ENCODE measurements around the gene PRR14.

PRR14 gene

DNA sequence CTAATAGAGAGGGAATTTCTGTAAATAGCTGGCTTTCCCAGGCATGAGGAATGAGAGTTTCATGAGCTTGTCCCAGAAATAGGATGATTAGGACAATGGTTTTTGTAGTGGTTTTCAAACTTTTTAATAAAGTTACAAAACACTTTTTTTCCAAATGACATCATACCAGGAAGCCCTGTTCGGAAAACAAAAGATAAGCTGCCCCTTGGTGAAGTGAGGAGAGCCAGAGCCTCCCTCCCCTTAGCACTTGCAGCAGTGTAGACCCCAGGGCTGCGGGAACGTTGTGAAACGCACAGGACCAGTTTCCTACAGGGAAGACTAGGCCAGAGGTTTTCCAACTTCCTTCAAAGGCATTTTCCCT, 15.1 kb downstream of the PRR14 start:
- Histone ChIP-seq H3K4me3 (no peak overlapping the region), H3K9ac (peak overlapping the region in 5 of 11 experiments; percentile 11 to 55 (median 18); a peak in 7 of 22 replicates), H3K27ac (no peak overlapping the region), H3K4me2 (no peak overlapping the region), H3K27me3 (no peaks in the 10 kb centered on the region), H3K36me3 (peaks cover 93 to 97% (median 96%) of the 10 kb centered on the region in 11 experiments), H3K4me1 (peaks cover 18 to 48% (median 28%) of the 10 kb centered on the region in 10 experiments), H4K20me1 (peaks cover 51 to 98% (median 92%) of the 10 kb centered on the region in 11 experiments), H3K9me3 (replicated peaks in 1 of 11) (no peaks in the 10 kb centered on the region)
- TF ChIP-seq Cebpa-rat (IDR thresholded peaks at IDR 0.05) = no peak

DNA sequence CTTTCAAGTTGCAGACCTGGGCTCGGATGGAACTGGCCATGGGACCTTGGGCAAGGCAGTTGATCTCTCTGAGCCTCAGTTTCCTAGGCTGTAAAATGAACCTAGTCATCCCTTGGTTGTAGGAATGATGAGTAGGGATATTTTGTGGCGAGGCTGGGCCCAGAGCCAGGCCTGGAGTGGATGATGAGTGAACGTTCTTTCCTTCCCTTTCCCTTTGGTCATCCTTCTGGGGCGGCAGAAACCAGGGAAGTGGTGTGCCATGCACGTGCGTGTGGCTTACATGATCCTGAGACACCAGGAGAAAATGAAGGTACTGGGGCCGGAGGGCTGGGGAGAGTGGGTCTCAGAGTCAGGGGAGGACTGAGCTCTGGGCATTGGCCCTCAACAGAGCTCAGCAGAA, 15.9 kb downstream of the PRR14 start:
- H3K36me3 ChIP-seq = peaks cover 84 to 97% (median 93%) of the 10 kb centered on the region in 11 experiments
- H3K27me3 ChIP-seq = no peaks in the 10 kb centered on the region
- peak overlapping the region in 4 of 11 experiments; percentile 18 to 55 (median 36); a peak in 3 of 22 replicates for H3K9ac ChIP-seq

DNA sequence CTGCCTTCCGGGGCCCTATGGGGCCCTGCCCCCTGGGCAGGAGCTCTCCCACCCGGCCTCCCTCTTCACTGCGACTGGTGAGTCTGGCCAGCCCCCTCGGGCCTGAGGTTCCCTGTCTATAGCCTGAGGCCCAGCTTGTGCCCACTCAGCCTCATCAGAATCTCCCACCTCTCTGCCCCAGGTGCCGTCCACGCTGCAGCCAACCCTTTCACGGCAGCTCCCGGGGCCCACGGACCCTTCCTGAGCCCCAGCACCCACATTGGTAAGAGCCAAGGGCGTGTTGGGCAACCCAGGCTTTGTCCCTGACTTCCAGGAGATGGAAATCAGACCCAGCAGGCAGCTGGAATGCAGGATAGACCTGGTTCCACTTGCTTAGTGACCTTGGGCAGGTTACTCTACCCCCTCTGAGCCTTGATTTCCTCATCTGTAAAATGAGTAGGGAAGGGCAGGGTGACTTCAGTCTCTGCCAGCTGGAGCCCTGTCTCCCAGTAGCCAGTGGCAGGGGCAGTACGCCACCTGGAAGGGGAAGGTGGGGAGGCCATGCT, 16.7 kb downstream of the PRR14 start:
- H3K9me3 ChIP-seq (replicated peaks in 1 of 11) = no peaks in the 10 kb centered on the region
- H3K4me1 ChIP-seq = peaks cover 2 to 32% (median 12%) of the 10 kb centered on the region in 10 experiments; a peak in 19 of 20 replicates
- peaks cover 35 to 90% (median 76%) of the 10 kb centered on the region in 11 experiments for H4K20me1 ChIP-seq
- H3K36me3 ChIP-seq = peaks cover 77 to 94% (median 87%) of the 10 kb centered on the region in 11 experiments
- H3K4me2 ChIP-seq = no peak overlapping the region
- no peak overlapping the region for H3K4me3 ChIP-seq
- H3K9ac ChIP-seq = peak overlapping the region in 2 of 11 experiments; percentile 19 to 25; a peak in 1 of 22 replicates
- no peaks in the 10 kb centered on the region for H3K27me3 ChIP-seq
- no peak for TF ChIP-seq Cebpa-rat (IDR thresholded peaks at IDR 0.05)
- H3K27ac ChIP-seq = peak overlapping the region in 1 of 11 experiments; percentile 16; a peak in 1 of 22 replicates

More for the DNA sequence above, 15.9 kb downstream of the PRR14 start:
- no peak for TF ChIP-seq Cebpa-rat (IDR thresholded peaks at IDR 0.05)
- H3K4me1 ChIP-seq = peaks cover 9 to 39% (median 20%) of the 10 kb centered on the region in 10 experiments
- H3K27ac ChIP-seq = peak overlapping the region in 1 of 11 experiments; percentile 16; a peak in 1 of 22 replicates
- peaks cover 43 to 96% (median 83%) of the 10 kb centered on the region in 11 experiments for H4K20me1 ChIP-seq
- no peak overlapping the region for H3K4me3 ChIP-seq
- no peak overlapping the region for H3K4me2 ChIP-seq
- H3K9me3 ChIP-seq (replicated peaks in 1 of 11) = no peaks in the 10 kb centered on the region

DNA sequence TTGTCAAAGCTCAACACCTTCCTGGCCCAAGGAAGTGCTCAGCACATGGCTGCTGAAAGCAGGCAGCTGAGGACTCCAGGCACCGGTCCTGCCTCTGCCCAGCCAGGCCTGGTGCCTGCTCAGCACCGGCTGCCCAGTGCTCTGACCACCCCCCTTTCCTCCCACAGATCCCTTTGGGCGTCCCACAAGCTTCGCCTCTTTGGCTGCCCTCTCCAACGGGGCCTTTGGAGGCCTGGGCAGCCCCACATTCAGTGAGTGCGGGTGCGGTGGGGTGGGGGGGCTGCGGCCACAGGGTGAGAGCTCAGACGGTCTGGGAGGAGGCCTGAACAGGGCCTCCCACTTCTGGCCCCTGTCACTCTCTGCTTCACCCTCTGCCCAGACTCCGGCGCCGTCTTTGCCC, 17.6 kb downstream of the PRR14 start:
- Histone ChIP-seq H3K27me3 (no peaks in the 10 kb centered on the region), H3K4me3 (no peak overlapping the region), H4K20me1 (peaks cover 28 to 80% (median 66%) of the 10 kb centered on the region in 11 experiments), H3K36me3 (peaks cover 67 to 85% (median 77%) of the 10 kb centered on the region in 11 experiments), H3K27ac (no peak overlapping the region), H3K9ac (no peak overlapping the region), H3K4me2 (no peak overlapping the region), H3K9me3 (replicated peaks in 1 of 11) (no peaks in the 10 kb centered on the region), H3K4me1 (peaks cover 0 to 22% (median 3%) of the 10 kb centered on the region in 10 experiments; a peak in 9 of 20 replicates)
- TF ChIP-seq Cebpa-rat (IDR thresholded peaks at IDR 0.05) = no peak

DNA sequence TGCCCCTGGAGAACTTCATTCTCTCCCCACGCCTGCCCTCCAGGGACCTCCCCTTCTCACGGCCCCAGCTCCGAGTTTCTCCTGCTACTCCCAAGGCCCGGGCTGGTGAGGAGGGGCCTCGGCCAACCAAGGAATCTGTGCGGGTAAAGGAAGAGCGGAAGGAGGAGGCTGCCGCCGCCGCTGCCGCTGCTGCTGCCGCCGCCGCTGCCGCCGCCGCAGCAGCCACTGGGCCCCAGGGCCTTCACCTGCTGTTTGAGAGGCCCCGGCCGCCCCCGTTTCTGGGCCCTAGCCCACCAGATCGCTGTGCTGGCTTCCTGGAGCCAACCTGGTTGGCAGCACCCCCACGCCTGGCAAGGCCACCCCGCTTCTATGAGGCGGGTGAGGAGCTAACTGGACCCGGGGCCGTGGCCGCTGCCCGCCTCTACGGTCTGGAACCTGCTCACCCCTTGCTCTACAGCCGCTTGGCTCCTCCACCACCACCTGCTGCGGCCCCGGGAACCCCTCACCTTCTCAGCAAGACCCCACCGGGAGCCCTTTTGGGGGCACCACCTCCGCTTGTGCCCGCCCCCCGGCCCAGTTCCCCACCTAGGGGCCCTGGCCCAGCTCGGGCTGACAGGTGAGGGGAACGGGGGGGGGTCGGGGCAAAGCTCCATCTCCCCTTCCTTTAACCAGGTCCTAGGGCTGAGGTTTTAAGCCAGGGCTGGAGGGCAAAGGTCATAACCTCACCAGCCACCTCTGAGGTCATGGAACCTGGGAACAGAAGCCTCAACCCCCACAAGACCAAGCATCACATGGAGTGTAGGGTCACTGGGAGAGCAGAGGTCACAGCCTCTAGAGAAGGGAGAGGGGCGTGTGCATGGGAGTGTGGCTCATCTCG, 18.5 kb downstream of the PRR14 start:
- no peak overlapping the region for H3K4me3 ChIP-seq

DNA sequence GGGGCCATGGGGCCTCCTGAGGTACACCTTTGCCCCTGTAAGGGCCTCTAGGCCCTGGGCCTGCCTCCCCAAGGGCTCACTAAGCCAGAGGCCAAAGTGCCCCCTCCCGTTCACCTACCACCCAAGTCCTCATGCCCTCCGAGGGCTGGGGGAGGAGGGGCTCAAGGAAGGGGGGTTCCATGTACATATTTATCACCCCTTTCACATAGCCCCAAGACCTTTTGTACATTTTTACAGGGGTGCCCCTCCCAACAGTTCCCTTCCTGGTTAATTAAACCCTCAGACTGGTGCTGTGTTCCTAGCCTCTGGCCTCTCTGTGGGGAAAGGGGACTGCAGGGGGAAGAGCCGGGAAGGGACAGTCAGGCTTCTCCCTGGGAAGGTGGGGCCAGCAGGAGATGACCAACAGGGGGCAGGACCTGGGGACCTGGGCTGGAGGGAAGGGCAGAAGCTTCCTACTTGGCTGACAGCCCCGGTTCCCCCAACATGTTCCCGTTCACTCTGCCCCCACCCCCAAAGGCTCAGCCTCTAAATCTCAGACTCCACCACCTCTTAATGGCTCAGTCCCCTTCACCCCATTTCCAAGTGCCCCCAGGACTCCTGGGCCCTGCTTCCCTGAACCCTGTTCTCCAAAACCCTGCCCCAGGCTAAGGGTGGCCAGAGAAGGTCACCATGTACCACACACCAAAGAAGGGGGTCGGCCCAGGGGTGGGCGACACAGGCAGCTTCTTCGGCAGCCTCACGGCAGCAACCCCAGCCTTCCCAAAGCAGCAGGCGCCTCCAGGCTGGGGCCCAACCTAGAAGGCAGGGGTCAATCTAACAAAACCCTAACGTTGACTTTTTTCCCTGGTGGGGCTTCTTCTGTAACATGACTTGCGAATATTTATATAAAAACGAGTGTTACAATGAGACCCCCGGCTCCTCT, 19.4 kb downstream of the PRR14 start:
- no peak for TF ChIP-seq Cebpa-rat (IDR thresholded peaks at IDR 0.05)
- Histone ChIP-seq H3K4me2 (no peak overlapping the region), H3K36me3 (peaks cover 53 to 70% (median 63%) of the 10 kb centered on the region in 11 experiments), H3K9ac (no peak overlapping the region), H3K27me3 (no peaks in the 10 kb centered on the region), H3K9me3 (replicated peaks in 1 of 11) (no peaks in the 10 kb centered on the region), H3K4me3 (no peak overlapping the region), H4K20me1 (peaks cover 13 to 65% (median 50%) of the 10 kb centered on the region in 11 experiments; a peak in 21 of 22 replicates), H3K4me1 (peaks cover 0 to 13% (median 0%) of the 10 kb centered on the region in 10 experiments; a peak in 3 of 20 replicates), H3K27ac (no peak overlapping the region)

More for the DNA sequence above, 18.5 kb downstream of the PRR14 start:
- Histone ChIP-seq H3K9me3 (replicated peaks in 1 of 11) (no peaks in the 10 kb centered on the region), H3K27ac (no peak overlapping the region), H3K4me2 (no peak overlapping the region), H3K9ac (no peak overlapping the region), H3K4me1 (peaks cover 0 to 17% (median 0%) of the 10 kb centered on the region in 10 experiments; a peak in 3 of 20 replicates), H3K36me3 (peaks cover 61 to 78% (median 71%) of the 10 kb centered on the region in 11 experiments), H3K27me3 (no peaks in the 10 kb centered on the region), H4K20me1 (peaks cover 21 to 74% (median 59%) of the 10 kb centered on the region in 11 experiments; a peak in 21 of 22 replicates)
- no peak for TF ChIP-seq Cebpa-rat (IDR thresholded peaks at IDR 0.05)

DNA sequence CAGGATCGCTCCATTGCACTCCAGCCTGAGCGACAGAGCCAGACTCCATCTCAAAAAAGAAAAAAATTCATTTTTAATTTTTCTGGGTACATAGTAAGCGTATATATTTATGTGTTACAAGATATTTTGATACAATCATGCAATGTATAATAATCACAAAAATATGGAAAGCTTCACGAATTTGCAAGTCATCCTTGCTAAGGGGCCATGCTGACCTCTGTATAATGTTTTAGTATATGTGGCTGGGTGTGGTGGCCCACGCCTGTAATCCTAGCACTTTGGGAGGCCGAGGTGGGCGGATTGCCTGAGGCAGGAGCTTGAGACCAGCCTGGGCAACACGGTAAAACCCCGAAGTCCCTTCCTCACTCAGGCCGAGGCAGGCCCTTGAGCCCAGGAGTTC, 24.4 kb downstream of the PRR14 start:
- Histone ChIP-seq H3K27me3 (no peaks in the 10 kb centered on the region), H3K9me3 (replicated peaks in 1 of 11) (no peaks in the 10 kb centered on the region), H3K4me2 (no peak overlapping the region)

DNA sequence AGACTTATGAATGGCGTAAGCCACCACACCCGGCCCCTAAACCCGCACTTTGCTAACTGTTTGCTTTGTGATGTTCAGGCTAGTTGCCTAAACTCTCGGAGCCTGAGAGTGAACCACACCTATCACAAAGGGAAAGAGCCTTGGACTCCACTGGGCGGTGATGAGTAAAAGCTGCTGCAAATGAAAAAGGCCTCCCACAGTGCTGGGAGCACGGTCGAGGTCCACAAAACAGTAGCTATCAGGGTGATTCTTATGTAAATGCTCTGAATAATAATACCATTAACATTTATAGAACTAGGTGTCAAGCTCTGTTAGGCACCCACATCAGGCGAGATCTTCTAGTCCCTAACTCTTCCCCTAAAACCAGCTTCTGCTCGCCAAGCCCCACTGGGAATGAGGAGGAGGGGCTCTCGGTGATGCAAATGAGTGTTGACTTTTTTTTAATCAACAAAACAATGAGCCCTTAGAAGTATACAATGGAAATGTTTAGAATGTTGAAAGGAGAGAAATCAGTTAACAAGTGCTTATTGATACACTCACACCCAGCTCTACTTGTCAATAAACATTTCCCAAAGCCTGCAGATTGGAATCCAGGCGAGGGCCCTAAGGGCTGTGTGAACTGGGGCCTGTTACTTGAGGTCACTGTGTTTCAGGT, 27.3 kb downstream of the PRR14 start:
- no peaks in the 10 kb centered on the region for H4K20me1 ChIP-seq
- H3K27ac ChIP-seq = no peak overlapping the region
- H3K9ac ChIP-seq = no peak overlapping the region
- peaks cover 0 to 3% (median 0%) of the 10 kb centered on the region in 11 experiments; a peak in 1 of 22 replicates for H3K9me3 ChIP-seq (replicated peaks in 1 of 11)
- no peaks in the 10 kb centered on the region for H3K27me3 ChIP-seq
- H3K4me1 ChIP-seq = peaks cover 0 to 26% (median 13%) of the 10 kb centered on the region in 10 experiments; a peak in 12 of 20 replicates
- no peaks in the 10 kb centered on the region for H3K36me3 ChIP-seq
- no peak overlapping the region for H3K4me3 ChIP-seq
- TF ChIP-seq Cebpa-rat (IDR thresholded peaks at IDR 0.05) = no peak
- H3K4me2 ChIP-seq = peak overlapping the region in 6 of 11 experiments; percentile 19 to 47 (median 33); a peak in 5 of 22 replicates

More for the DNA sequence above, 24.4 kb downstream of the PRR14 start:
- H4K20me1 ChIP-seq = peaks cover 0 to 16% (median 6%) of the 10 kb centered on the region in 11 experiments; a peak in 12 of 22 replicates
- no peak overlapping the region for H3K9ac ChIP-seq
- peaks cover 5 to 20% (median 13%) of the 10 kb centered on the region in 11 experiments for H3K36me3 ChIP-seq
- H3K4me3 ChIP-seq = no peak overlapping the region
- no peak for TF ChIP-seq Cebpa-rat (IDR thresholded peaks at IDR 0.05)
- peaks cover 0 to 19% (median 11%) of the 10 kb centered on the region in 10 experiments; a peak in 12 of 20 replicates for H3K4me1 ChIP-seq
- H3K27ac ChIP-seq = no peak overlapping the region

Data from BLaER1 treated with 17β-estradiol and CSF1 and Interleukin-3, amounts not matched to agents 10 nM and 100 nM (cell line).